MG63 (cell line): ENCODE results near the gene CCDC60. TPM values are rescaled to one million over a fixed set of nuclear protein-coding genes. Genes with fewer than 3 reads are reported as not detected.
"Not testable (repeated sequence)": the region's sequence is repeated elsewhere in the genome, so short reads cannot be mapped to it uniquely, and the experiment has no call there.

ENCODE experiments used
- DNase-seq: peaks from one replicate; pipeline ENCODE4 v3.0.0-alpha.2; 2020
- H3K27me3 ChIP-seq: fragments of 250-450 bp; sonication (Bioruptor Pico); 2 replicates; pipeline ENCODE4 v1.5.1; 2020; ENCODE audit warnings: mild to moderate bottlenecking, moderate library complexity
- H3K36me3 ChIP-seq: fragments of 250-450 bp; sonication (Bioruptor Pico); 2 replicates; pipeline ENCODE4 v1.5.1; 2020; ENCODE audit warnings: mild to moderate bottlenecking, moderate library complexity
- H3K4me3 ChIP-seq: fragments of 250-450 bp; sonication (Bioruptor Pico); 2 replicates; pipeline ENCODE4 v1.5.1; 2020; ENCODE audit warnings: mild to moderate bottlenecking, moderate library complexity
- H3K9me3 ChIP-seq: fragments of 250-450 bp; sonication (Bioruptor Pico); 2 replicates; pipeline ENCODE4 v1.5.1; 2020; ENCODE audit warnings: mild to moderate bottlenecking, moderate library complexity
- total RNA-seq: library from RNA; depleted of rRNA; stranded (reverse); fragments of >200 nt; shearing (Covaris generic); gene quantifications from 2 replicates; pipeline ENCODE4 v1.2.3, GENCODE V29; 2014; ENCODE audit warnings: low replicate concordance

CCDC60 gene
- total RNA-seq, 1 experiment from 2014 or later = not detected

DNA sequence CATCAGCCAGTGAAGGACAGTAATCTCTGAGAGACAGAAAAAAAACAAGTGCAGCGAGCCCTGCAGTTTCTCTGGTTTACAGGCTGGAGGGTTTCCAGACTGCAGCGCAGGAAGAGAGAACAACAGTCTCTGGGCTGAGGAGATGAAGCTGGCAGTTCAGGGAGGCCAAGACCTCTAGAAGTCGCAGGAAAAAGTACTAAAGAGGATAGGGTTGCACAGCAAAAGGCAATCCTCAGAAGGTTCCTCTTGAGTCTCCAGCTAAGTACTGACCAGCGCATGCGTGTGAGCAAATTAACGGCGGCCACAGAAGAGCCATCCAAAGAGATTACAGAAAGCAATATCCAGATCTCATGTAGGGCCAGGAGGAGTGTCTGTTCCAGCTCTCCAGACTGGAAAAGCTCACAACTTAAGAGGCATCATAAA lies 12.2 kb upstream of the CCDC60 start:
- no peaks in the 10 kb centered on the region for H3K9me3 ChIP-seq

DNA sequence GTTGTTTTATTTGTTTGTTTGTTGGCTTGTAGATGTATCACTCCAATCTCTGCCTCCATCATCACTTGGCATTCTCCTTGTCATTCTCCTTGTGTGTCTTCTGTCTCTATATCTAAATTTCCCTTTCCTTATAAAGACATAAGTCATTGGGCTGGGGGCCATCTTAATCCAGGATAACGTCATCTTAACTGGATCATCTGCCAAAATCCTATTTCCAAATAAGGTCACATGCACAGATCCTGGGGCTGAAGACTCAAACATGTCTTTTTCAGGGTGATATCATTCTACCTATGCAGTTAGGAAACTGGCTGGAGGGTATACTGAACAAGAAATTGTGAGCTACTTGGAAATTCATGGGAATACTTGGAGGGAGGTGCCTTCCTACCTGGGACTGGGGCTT lies 8.7 kb upstream of the CCDC60 start:
- Histone ChIP-seq H3K27me3 (no peaks in the 10 kb centered on the region), H3K36me3 (no peaks in the 10 kb centered on the region), H3K4me3 (no peak overlapping the region), H3K9me3 (no peaks in the 10 kb centered on the region)
- no peak for DNase-seq

More for the DNA sequence above, 12.2 kb upstream of the CCDC60 start:
- H3K4me3 ChIP-seq = no peak overlapping the region
- DNase-seq = no peak
- no peaks in the 10 kb centered on the region for H3K27me3 ChIP-seq
- H3K36me3 ChIP-seq = no peaks in the 10 kb centered on the region

DNA sequence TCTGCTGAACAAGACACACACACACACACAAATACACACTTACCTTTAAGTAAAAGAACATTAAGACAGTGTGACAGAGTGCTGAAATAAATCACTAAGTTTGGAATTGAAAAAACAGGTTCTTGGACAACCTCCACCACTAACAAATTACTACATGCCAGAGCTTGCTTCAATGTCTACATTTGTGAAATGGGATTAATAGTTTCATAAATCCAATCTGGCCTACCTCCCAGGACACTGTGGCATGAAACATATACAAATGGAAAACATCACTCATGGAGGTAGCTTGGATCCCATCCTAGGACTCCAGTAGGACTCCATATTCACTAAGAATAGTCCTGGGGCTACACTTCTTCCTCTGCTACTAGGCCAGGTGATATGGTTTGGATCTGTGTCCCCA lies 8.2 kb upstream of the CCDC60 start:
- Histone ChIP-seq H3K27me3 (no peaks in the 10 kb centered on the region), H3K36me3 (no peaks in the 10 kb centered on the region), H3K9me3 (no peaks in the 10 kb centered on the region), H3K4me3 (no peak overlapping the region)
- DNase-seq = no peak

DNA sequence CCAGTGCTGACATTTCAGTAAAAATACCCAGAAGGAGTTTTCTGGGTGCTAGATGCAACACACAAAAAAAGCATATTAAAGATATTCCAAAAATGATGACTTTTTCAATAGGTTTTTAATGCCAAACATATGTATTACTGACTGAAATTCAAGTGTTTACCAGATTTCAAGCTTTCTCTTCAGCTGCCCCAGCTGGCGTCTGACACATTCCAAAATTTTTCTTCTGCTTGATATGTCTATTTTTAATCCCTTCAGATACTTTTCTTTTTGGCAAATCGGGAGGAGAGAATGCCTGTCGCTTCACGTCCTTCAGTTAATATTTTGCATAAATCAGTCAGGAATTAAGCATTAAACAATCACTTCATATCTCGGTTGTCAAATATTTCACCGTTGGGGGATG lies 7.1 kb upstream of the CCDC60 start:
- no peak overlapping the region for H3K4me3 ChIP-seq
- H3K36me3 ChIP-seq = no peaks in the 10 kb centered on the region
- no peaks in the 10 kb centered on the region for H3K27me3 ChIP-seq
- H3K9me3 ChIP-seq = no peaks in the 10 kb centered on the region
- DNase-seq = no peak

GRCh38 chr12:119328111-119328510 lies 6.4 kb upstream of the CCDC60 start:
- H3K36me3 ChIP-seq = no peaks in the 10 kb centered on the region
- no peaks in the 10 kb centered on the region for H3K27me3 ChIP-seq
- H3K9me3 ChIP-seq = no peaks in the 10 kb centered on the region
- no peak overlapping the region for H3K4me3 ChIP-seq
- DNase-seq = peak; percentile 4

DNA sequence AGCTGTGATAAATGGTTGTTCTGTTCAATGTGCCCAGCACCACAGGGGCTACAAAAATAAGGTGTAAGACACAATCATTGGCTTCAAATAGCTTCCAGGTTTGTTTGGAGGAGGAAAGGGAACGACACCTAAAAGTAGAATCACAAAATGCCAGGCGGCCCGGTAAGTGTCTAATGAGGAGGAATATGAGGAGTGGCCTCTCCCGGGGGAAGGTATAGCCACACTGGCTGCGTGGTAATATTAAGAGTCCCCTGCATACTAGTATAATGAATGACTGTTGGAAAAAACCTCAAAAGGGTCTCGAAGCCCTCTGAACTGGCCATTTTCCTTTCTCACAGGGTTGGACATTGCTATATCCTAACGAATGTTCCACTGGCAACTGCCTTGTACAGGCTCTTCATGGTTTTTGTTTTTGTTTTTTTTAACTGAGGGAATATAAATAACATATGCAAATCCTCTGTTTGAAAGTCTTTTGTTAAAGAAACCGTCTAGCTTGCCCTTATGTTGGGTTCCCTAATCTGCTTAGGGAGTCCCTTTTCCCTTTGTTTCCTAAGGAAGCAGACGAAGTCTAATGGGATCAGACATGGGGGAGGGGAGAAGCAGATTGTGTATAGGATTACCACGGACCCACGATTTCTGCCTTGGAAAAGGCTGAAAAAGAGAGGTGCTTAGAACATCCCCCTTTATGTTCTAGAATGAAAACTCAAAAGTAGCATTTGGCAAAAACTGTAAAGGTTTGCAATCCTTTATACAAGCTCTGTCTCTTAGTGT lies 4.2 kb downstream of the CCDC60 start:
- Histone ChIP-seq H3K9me3 (no peaks in the 10 kb centered on the region), H3K36me3 (no peaks in the 10 kb centered on the region), H3K27me3 (no peaks in the 10 kb centered on the region), H3K4me3 (no peak overlapping the region)
- no peak for DNase-seq

- no peaks in the 10 kb centered on the region for H3K36me3 ChIP-seq
- H3K4me3 ChIP-seq = no peak overlapping the region
- no peaks in the 10 kb centered on the region for H3K27me3 ChIP-seq
- no peaks in the 10 kb centered on the region for H3K9me3 ChIP-seq
- no peak for DNase-seq
Observed at GRCh38 chr12:119340578-119340977, 6.0 kb downstream of the CCDC60 start.

- H3K4me3 ChIP-seq = no peak overlapping the region
- DNase-seq = no peak
- H3K27me3 ChIP-seq = no peaks in the 10 kb centered on the region
- no peaks in the 10 kb centered on the region for H3K9me3 ChIP-seq
- H3K36me3 ChIP-seq = no peaks in the 10 kb centered on the region
Observed at GRCh38 chr12:119341020-119341419, 6.5 kb downstream of the CCDC60 start.

GRCh38 chr12:119341988-119342387 lies 7.5 kb downstream of the CCDC60 start:
- H3K27me3 ChIP-seq = no peaks in the 10 kb centered on the region
- H3K36me3 ChIP-seq = no peaks in the 10 kb centered on the region
- no peaks in the 10 kb centered on the region for H3K9me3 ChIP-seq
- H3K4me3 ChIP-seq = no peak overlapping the region
- DNase-seq = no peak

DNA sequence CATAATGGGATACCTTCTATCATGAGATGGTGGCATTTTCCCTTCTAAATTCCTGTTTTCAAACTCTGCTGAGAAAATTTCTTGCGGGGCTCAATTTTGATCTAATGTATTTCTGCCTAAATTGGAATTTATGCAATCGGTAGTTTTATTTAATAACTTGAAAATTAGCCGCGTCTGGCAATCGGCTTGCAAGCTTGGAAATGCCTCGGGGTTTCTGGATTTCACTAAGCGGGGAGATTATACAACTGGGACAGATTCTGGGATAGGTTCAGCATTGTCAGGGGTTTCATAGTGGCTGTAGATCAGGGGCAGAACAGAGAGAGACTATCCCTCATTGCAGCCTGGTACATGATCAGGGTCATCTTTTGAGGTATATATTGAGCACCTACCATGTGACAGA lies 8.6 kb downstream of the CCDC60 start:
- Histone ChIP-seq H3K27me3 (no peaks in the 10 kb centered on the region), H3K9me3 (no peaks in the 10 kb centered on the region), H3K36me3 (no peaks in the 10 kb centered on the region), H3K4me3 (no peak overlapping the region)
- DNase-seq = no peak

GRCh38 chr12:119354172-119354571 lies 19.6 kb downstream of the CCDC60 start:
- H3K36me3 ChIP-seq = no peaks in the 10 kb centered on the region
- no peaks in the 10 kb centered on the region for H3K9me3 ChIP-seq
- no peak overlapping the region for H3K4me3 ChIP-seq
- no peaks in the 10 kb centered on the region for H3K27me3 ChIP-seq
- DNase-seq = no peak

- H3K27me3 ChIP-seq, H3K9me3 ChIP-seq, H3K36me3 ChIP-seq, DNase-seq, H3K4me3 ChIP-seq: not testable (repeated sequence)
Observed at GRCh38 chr12:119360366-119360765, 25.8 kb downstream of the CCDC60 start.

GRCh38 chr12:119363037-119363436 lies 28.5 kb downstream of the CCDC60 start:
- H3K27me3 ChIP-seq = no peaks in the 10 kb centered on the region
- H3K4me3 ChIP-seq = no peak overlapping the region
- H3K9me3 ChIP-seq = no peaks in the 10 kb centered on the region
- H3K36me3 ChIP-seq = no peaks in the 10 kb centered on the region
- no peak for DNase-seq

DNA sequence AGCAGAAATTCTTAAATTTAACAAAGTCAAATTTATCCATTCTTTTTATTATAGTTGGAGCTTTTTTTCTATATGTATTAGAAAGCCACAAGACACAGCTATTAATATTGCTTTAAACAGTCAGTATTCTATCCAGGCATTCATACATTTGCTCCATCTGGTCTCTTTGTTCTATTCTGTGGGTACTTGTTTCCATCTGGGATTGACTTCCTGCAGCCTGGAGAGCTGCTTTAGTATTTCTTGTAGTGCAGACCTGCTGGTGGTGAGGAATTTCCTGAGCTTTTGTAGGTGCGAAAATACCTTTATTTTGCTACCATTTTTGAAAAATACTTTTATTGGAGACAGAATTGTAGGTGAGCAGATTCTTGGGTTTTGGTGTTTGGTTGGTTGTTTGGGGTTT lies 29.0 kb downstream of the CCDC60 start:
- no peaks in the 10 kb centered on the region for H3K9me3 ChIP-seq
- no peak for DNase-seq
- no peak overlapping the region for H3K4me3 ChIP-seq
- no peaks in the 10 kb centered on the region for H3K36me3 ChIP-seq
- no peaks in the 10 kb centered on the region for H3K27me3 ChIP-seq

GRCh38 chr12:119365451-119365850 lies 30.9 kb downstream of the CCDC60 start:
- DNase-seq = no peak

GRCh38 chr12:119366007-119366406 lies 31.5 kb downstream of the CCDC60 start:
- Histone ChIP-seq H3K4me3 (no peak overlapping the region), H3K36me3 (no peaks in the 10 kb centered on the region), H3K9me3 (no peaks in the 10 kb centered on the region), H3K27me3 (no peaks in the 10 kb centered on the region)
- no peak for DNase-seq

More at GRCh38 chr12:119365451-119365850, 30.9 kb downstream of the CCDC60 start:
- no peaks in the 10 kb centered on the region for H3K36me3 ChIP-seq
- H3K27me3 ChIP-seq = no peaks in the 10 kb centered on the region
- H3K4me3 ChIP-seq = no peak overlapping the region
- H3K9me3 ChIP-seq = no peaks in the 10 kb centered on the region

DNA sequence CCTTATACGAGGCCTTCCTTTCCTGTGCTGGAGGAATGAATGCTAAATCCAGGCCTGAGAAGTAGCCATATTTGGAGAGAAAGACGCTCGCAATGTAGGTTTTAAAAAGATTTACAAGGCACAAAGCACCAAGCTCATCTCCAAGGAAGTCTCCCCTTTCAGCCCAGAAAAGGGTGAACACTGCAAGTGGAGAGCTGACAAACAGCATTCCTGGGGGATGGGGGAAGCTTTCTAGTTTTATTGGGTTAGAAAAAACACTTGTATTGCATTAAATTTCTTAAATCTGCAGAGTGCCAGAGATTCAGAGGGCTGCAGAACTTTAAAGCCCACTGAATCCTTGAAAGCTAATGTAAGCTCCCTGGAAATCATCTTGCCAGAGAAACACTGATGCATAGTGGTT lies 34.6 kb downstream of the CCDC60 start:
- Histone ChIP-seq H3K4me3 (no peak overlapping the region), H3K36me3 (no peaks in the 10 kb centered on the region), H3K27me3 (no peaks in the 10 kb centered on the region), H3K9me3 (no peaks in the 10 kb centered on the region)
- no peak for DNase-seq

GRCh38 chr12:119369907-119370546 lies 35.5 kb downstream of the CCDC60 start:
- Histone ChIP-seq H3K27me3 (no peaks in the 10 kb centered on the region), H3K36me3 (no peaks in the 10 kb centered on the region), H3K4me3 (no peak overlapping the region), H3K9me3 (no peaks in the 10 kb centered on the region)
- no peak for DNase-seq
